SH-SY5Y (cell line): ENCODE measurements around the gene ZNF280D.

Experiments used
- GATA2 ChIP-seq: IDR thresholded peaks from 2 replicates; pipeline ENCODE4 v1.6.1; 2011; ENCODE audit warnings: mild to moderate bottlenecking, low read depth, low read length
- GATA3 ChIP-seq: IDR thresholded peaks from 2 replicates; pipeline ENCODE4 v1.6.1; 2011; ENCODE audit warnings: low read depth, mild to moderate bottlenecking, low read length, moderate library complexity

- TF ChIP-seq GATA2, result no peak
- no peak for TF ChIP-seq GATA3
These were observed 34.0 kb upstream of the ZNF280D start for GRCh38 chr15:56767315-56767714.
